PC-9 (cell line): ENCODE results near the gene RCOR3.

Experiments
- EZH2 ChIP-seq: fragments of 200-600 bp; sonication (generic); IDR thresholded peaks from 2 replicates; pipeline ENCODE4 v1.8.0; 2017; ENCODE audit warnings: antibody characterized with exemption, low read depth
- TF ChIP-seq, protein P1 (sequence below): fragments of 200-600 bp; sonication (generic); conservative IDR thresholded peaks from 2 replicates; pipeline ENCODE4 v1.6.1; 2017; ENCODE audit warnings: mixed run types, antibody characterized with exemption, mild to moderate bottlenecking, moderate library complexity

GRCh38 chr1:211328084-211328694 is 69.0 kb downstream of the RCOR3 start:
- TF ChIP-seq, protein P1, sequence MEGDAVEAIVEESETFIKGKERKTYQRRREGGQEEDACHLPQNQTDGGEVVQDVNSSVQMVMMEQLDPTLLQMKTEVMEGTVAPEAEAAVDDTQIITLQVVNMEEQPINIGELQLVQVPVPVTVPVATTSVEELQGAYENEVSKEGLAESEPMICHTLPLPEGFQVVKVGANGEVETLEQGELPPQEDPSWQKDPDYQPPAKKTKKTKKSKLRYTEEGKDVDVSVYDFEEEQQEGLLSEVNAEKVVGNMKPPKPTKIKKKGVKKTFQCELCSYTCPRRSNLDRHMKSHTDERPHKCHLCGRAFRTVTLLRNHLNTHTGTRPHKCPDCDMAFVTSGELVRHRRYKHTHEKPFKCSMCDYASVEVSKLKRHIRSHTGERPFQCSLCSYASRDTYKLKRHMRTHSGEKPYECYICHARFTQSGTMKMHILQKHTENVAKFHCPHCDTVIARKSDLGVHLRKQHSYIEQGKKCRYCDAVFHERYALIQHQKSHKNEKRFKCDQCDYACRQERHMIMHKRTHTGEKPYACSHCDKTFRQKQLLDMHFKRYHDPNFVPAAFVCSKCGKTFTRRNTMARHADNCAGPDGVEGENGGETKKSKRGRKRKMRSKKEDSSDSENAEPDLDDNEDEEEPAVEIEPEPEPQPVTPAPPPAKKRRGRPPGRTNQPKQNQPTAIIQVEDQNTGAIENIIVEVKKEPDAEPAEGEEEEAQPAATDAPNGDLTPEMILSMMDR, result no peak
- no peak for TF ChIP-seq EZH2
